Esophagus squamous epithelium (tissue), 4 donors: Measurements from ENCODE around the gene ZNF232.

Experiments used
- CTCF ChIP-seq, 6 experiments: fragments of 450-650 bp in 4 of 6; fragments of 200-600 bp in 2 of 6; sonication (generic) in 2 of 6; IDR thresholded peaks; one replicate each; pipeline ENCODE4 v1.5.1; 2016 to 2019; ENCODE audit warnings: antibody characterized with exemption in 6 of 6, mild to moderate bottlenecking in 4 of 6, moderate library complexity in 4 of 6
- POLR2A ChIP-seq, 4 donors: fragments of 450-650 bp; IDR thresholded peaks; one replicate each; pipeline ENCODE4 v1.6.1; 2017; ENCODE audit warnings: antibody characterized with exemption in 4 of 4, mild to moderate bottlenecking in 4 of 4, moderate library complexity in 3 of 4

GRCh38 chr17:5077781-5078105 lies 33.9 kb downstream of the ZNF232 start:
- TF ChIP-seq CTCF (IDR thresholded peaks at IDR 0.05): no peak
- no peak for TF ChIP-seq POLR2A (IDR thresholded peaks at IDR 0.05)
